H9 (cell line): ENCODE results near the gene PDPN. TPM values are rescaled to one million over a fixed set of nuclear protein-coding genes. Genes with fewer than 3 reads are reported as not detected.

Experiments used
- DNase-seq: peaks from one replicate; pipeline ENCODE4 v3.0.0-alpha.2; 2017
- H2AFZ ChIP-seq: one replicate; pipeline ENCODE4 v1.6.1; 2013; ENCODE audit warnings: mild to moderate bottlenecking, low read length, control low read depth, moderate library complexity
- H2AK5ac ChIP-seq: 2 replicates; pipeline ENCODE4 v1.6.1; 2013; ENCODE audit warnings: low read length, control low read depth, mixed read lengths; ENCODE audit not compliant: insufficient read length
- H2BK120ac ChIP-seq: one replicate; pipeline ENCODE4 v1.6.1; 2013; ENCODE audit warnings: low read depth, mild to moderate bottlenecking, low read length, control low read depth, inconsistent platforms; ENCODE audit not compliant: poor library complexity, severe bottlenecking
- H2BK12ac ChIP-seq: 2 replicates; pipeline ENCODE4 v1.6.1; 2013; ENCODE audit warnings: low read length, control low read depth, mixed read lengths, low read depth; ENCODE audit not compliant: insufficient read length
- H2BK15ac ChIP-seq: 2 replicates; pipeline ENCODE4 v1.6.1; 2013; ENCODE audit warnings: low read depth, low read length, control low read depth
- H2BK20ac ChIP-seq: one replicate; pipeline ENCODE4 v1.6.1; 2013; ENCODE audit warnings: low read depth, mild to moderate bottlenecking, low read length, control low read depth, inconsistent platforms; ENCODE audit not compliant: poor library complexity, severe bottlenecking
- H2BK5ac ChIP-seq: 2 replicates; pipeline ENCODE4 v1.6.1; 2013; ENCODE audit warnings: low read length, control low read depth, mixed read lengths; ENCODE audit not compliant: insufficient read length
- H3K14ac ChIP-seq: 2 replicates; pipeline ENCODE4 v1.6.1; 2013; ENCODE audit warnings: low read length, control low read depth; ENCODE audit not compliant: insufficient read depth
- H3K18ac ChIP-seq: 2 replicates; pipeline ENCODE4 v1.6.1; 2013; ENCODE audit warnings: low read depth, mild to moderate bottlenecking, mixed read lengths, low read length, control low read depth; ENCODE audit not compliant: insufficient read length
- H3K23ac ChIP-seq: 2 replicates; pipeline ENCODE4 v1.6.1; 2013; ENCODE audit warnings: low read length, control low read depth, mixed read lengths, low read depth; ENCODE audit not compliant: insufficient read length
- H3K23me2 ChIP-seq: 2 replicates; pipeline ENCODE4 v1.6.1; 2013; ENCODE audit warnings: low read depth, mild to moderate bottlenecking, mixed read lengths, low read length, control low read depth; ENCODE audit not compliant: insufficient read length, poor library complexity, severe bottlenecking
- H3K27ac ChIP-seq: 2 replicates; pipeline ENCODE4 v1.5.1; 2013; ENCODE audit warnings: low read length, control low read depth, mixed read lengths, low read depth; ENCODE audit not compliant: insufficient read length
- H3K27me3 ChIP-seq: 2 replicates; pipeline ENCODE4 v1.6.1; 2013; ENCODE audit warnings: low read length, control low read depth, inconsistent platforms; ENCODE audit not compliant: insufficient read depth
- H3K4ac ChIP-seq: 2 replicates; pipeline ENCODE4 v1.6.1; 2013; ENCODE audit warnings: low read depth, mild to moderate bottlenecking, control low read depth, inconsistent platforms, low read length, moderate library complexity
- H3K4me1 ChIP-seq: 2 replicates; pipeline ENCODE4 v1.6.1; 2013; ENCODE audit warnings: low read length, control low read depth, inconsistent platforms; ENCODE audit not compliant: insufficient read depth
- H3K4me2 ChIP-seq: 2 replicates; pipeline ENCODE4 v1.6.1; 2013; ENCODE audit warnings: low read length, control low read depth, mixed read lengths; ENCODE audit not compliant: insufficient read length, insufficient read depth
- H3K56ac ChIP-seq: 2 replicates; pipeline ENCODE4 v1.6.1; 2013; ENCODE audit warnings: low read depth, mild to moderate bottlenecking, mixed read lengths, low read length, control low read depth; ENCODE audit not compliant: insufficient read length
- H3K79me1 ChIP-seq: 2 replicates; pipeline ENCODE4 v1.6.1; 2013; ENCODE audit warnings: low read depth, mild to moderate bottlenecking, moderate library complexity, low read length, control low read depth, inconsistent platforms; ENCODE audit not compliant: insufficient read depth, poor library complexity, severe bottlenecking
- H3K79me2 ChIP-seq: 2 replicates; pipeline ENCODE4 v1.6.1; 2013; ENCODE audit warnings: low read length, control low read depth, inconsistent platforms; ENCODE audit not compliant: insufficient read depth
- H3K9ac ChIP-seq: 2 replicates; pipeline ENCODE4 v1.6.1; 2013; ENCODE audit warnings: low read length, control low read depth, mixed read lengths; ENCODE audit not compliant: insufficient read length; ENCODE audit errors: extremely low read depth
- H3K9me3 ChIP-seq: one replicate; pipeline ENCODE4 v1.6.1; 2013; ENCODE audit warnings: low read depth, low read length, inconsistent platforms; ENCODE audit not compliant: control insufficient read depth
- H3T11ph ChIP-seq: one replicate; pipeline ENCODE4 v1.6.1; 2013; ENCODE audit warnings: mild to moderate bottlenecking, low read length, control low read depth, inconsistent platforms
- H4K20me1 ChIP-seq: one replicate; pipeline ENCODE4 v1.6.1; 2013; ENCODE audit not compliant: control insufficient read depth, insufficient read length, insufficient read depth
- H4K5ac ChIP-seq: 2 replicates; pipeline ENCODE4 v1.6.1; 2013; ENCODE audit warnings: low read depth, mild to moderate bottlenecking, mixed read lengths, low read length, control low read depth; ENCODE audit not compliant: insufficient read length
- H4K8ac ChIP-seq: replicated peaks from 2 replicates; pipeline ENCODE4 v1.6.1; 2013; ENCODE audit warnings: low read length, control low read depth, mixed read lengths, low read depth; ENCODE audit not compliant: insufficient read length
- H4K91ac ChIP-seq: 2 replicates; pipeline ENCODE4 v1.6.1; 2013; ENCODE audit warnings: low read depth, mild to moderate bottlenecking, moderate library complexity, mixed read lengths, low read length, control low read depth; ENCODE audit not compliant: insufficient read length
- H3K27ac Mint-ChIP-seq, 3 experiments: 2 replicates in 2 of 3; 3 replicates in 1 of 3; pipeline ENCODE4 v1.8.0; 2020 to 2021; ENCODE audit warnings: mixed read lengths in 3 of 3, mild to moderate bottlenecking in 1 of 3, moderate library complexity in 1 of 3
- H3K27me3 Mint-ChIP-seq: 2 replicates; pipeline ENCODE4 v1.8.0; 2021; ENCODE audit warnings: low read depth, mild to moderate bottlenecking, moderate library complexity, mixed read lengths
- H3K36me3 Mint-ChIP-seq, 3 experiments: 2 replicates in 2 of 3; 3 replicates in 1 of 3; pipeline ENCODE4 v1.8.0; 2020 to 2021; ENCODE audit warnings: low read depth in 3 of 3, mixed read lengths in 3 of 3; ENCODE audit not compliant: insufficient read depth in 1 of 3
- H3K4me1 Mint-ChIP-seq, 2 experiments: 2 replicates each; pipeline ENCODE4 v1.8.0; 2020; ENCODE audit warnings: mixed read lengths in 2 of 2
- H3K4me3 Mint-ChIP-seq, 2 experiments: 2 replicates in 1 of 2; 3 replicates in 1 of 2; pipeline ENCODE4 v1.8.0; 2020 to 2021; ENCODE audit warnings: mild to moderate bottlenecking in 2 of 2, mixed read lengths in 2 of 2, moderate library complexity in 1 of 2
- H3K9me3 Mint-ChIP-seq, 2 experiments: 2 replicates in 1 of 2; 3 replicates in 1 of 2; pipeline ENCODE4 v1.8.0; 2020; ENCODE audit warnings: mild to moderate bottlenecking in 2 of 2, mixed read lengths in 2 of 2, moderate library complexity in 1 of 2
- WGBS: extraction: QIAGEN DNeasy Blood & Tissue Kit; methylation state at CpG from one replicate; pipeline ENCODE4 v1.1.7; 2013; ENCODE audit warnings: missing lambda C conversion rate, low lambda C conversion rate, mixed read lengths; ENCODE audit not compliant: insufficient read length; ENCODE audit errors: extremely low coverage; 5-methylcytosine and 5-hydroxymethylcytosine counted together
- total RNA-seq: library from RNA; stranded (reverse); gene quantifications from 2 replicates; pipeline ENCODE4 v1.2.1, GENCODE V29; 2021
- TF ChIP-seq, protein P1 (sequence below): fragments of 200-600 bp; sonication (generic); conservative IDR thresholded peaks from 3 replicates; pipeline ENCODE4 v1.8.0; 2021; ENCODE audit warnings: antibody characterized with exemption, mild to moderate bottlenecking

The PDPN gene
- total RNA-seq, 1 experiment from 2014 or later = 205 TPM

DNA sequence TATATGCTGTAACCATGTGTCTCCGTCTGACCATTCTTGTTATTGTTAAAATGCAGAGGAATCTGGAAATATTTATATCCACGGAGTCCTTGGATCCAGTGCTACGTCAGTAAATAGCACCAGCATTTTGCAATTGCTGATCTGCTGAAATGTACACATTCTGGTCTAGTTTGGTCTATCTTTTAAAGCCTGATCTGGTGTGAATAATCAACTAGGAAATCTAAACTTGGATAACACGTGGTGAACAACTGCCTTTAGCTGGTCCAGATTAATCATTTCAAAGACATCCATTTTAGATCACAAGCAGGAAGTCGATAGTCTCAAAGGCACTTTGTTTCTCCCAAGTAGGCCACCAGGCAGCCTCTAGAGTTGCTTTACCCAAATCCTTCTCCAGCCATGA is 32.6 kb downstream of the PDPN start:
- Histone ChIP-seq H3K4me2 (no peak overlapping the region), H3K27ac (no peak overlapping the region), H4K5ac (no peak overlapping the region)

More for the DNA sequence above, 32.6 kb downstream of the PDPN start:
- Histone ChIP-seq H3K56ac (no peak overlapping the region), H2BK20ac (no peak overlapping the region), H3K9ac (no peak overlapping the region), H2AK5ac (no peak overlapping the region), H2BK12ac (no peak overlapping the region), H3T11ph (no peak overlapping the region), H3K27me3 (no peaks in the 10 kb centered on the region), H4K8ac (no peak overlapping the region), H2BK5ac (no peak overlapping the region), H3K9me3 (no peaks in the 10 kb centered on the region), H3K4ac (no peak overlapping the region), H3K18ac (no peak overlapping the region), H3K14ac (no peak overlapping the region), H2BK15ac (no peak overlapping the region), H3K79me2 (no peaks in the 10 kb centered on the region), H2AFZ (no peak overlapping the region), H3K23me2 (no peaks in the 10 kb centered on the region), H4K20me1 (no peaks in the 10 kb centered on the region), H4K91ac (no peak overlapping the region), H2BK120ac (no peak overlapping the region), H3K23ac (no peak overlapping the region), H3K4me1 (no peaks in the 10 kb centered on the region), H3K79me1 (no peaks in the 10 kb centered on the region)
- TF ChIP-seq, protein P1, sequence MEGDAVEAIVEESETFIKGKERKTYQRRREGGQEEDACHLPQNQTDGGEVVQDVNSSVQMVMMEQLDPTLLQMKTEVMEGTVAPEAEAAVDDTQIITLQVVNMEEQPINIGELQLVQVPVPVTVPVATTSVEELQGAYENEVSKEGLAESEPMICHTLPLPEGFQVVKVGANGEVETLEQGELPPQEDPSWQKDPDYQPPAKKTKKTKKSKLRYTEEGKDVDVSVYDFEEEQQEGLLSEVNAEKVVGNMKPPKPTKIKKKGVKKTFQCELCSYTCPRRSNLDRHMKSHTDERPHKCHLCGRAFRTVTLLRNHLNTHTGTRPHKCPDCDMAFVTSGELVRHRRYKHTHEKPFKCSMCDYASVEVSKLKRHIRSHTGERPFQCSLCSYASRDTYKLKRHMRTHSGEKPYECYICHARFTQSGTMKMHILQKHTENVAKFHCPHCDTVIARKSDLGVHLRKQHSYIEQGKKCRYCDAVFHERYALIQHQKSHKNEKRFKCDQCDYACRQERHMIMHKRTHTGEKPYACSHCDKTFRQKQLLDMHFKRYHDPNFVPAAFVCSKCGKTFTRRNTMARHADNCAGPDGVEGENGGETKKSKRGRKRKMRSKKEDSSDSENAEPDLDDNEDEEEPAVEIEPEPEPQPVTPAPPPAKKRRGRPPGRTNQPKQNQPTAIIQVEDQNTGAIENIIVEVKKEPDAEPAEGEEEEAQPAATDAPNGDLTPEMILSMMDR = no peak
- H3K36me3 Mint-ChIP-seq = peaks cover 26 to 66% (median 48%) of the 10 kb centered on the region in 3 experiments
- no CpG with 5 or more reads among the region's 5 CpGs for WGBS
- peak overlapping the region in 1 of 3 experiments; percentile 10; a peak in 1 of 7 replicates for H3K27ac Mint-ChIP-seq
- peaks cover 13 to 15% of the 10 kb centered on the region in 2 experiments for H3K4me1 Mint-ChIP-seq
- no peaks in the 10 kb centered on the region for H3K9me3 Mint-ChIP-seq
- no peaks in the 10 kb centered on the region for H3K27me3 Mint-ChIP-seq
- DNase-seq = no peak
- H3K4me3 Mint-ChIP-seq = no peak overlapping the region
